Transverse colon (tissue), 4 donors: ENCODE data around the gene PRICKLE2. TPM values are rescaled to one million over a fixed set of nuclear protein-coding genes. Genes with fewer than 3 reads are reported as not detected.

Source experiments
- DNase-seq: peaks from one replicate; pipeline ENCODE4 v3.0.0-alpha.2; 2019
- H3K27ac ChIP-seq, 4 donors: fragments of 200-600 bp; sonication (generic); 2 replicates each; pipeline ENCODE4 v1.5.1; 2016 to 2018; ENCODE audit warnings: inconsistent platforms in 4 of 4
- H3K27me3 ChIP-seq: fragments of 200-600 bp; sonication (generic); 2 replicates; pipeline ENCODE4 v1.5.1; 2017; ENCODE audit warnings: inconsistent platforms
- H3K36me3 ChIP-seq, 4 donors: fragments of 200-600 bp; sonication (generic); 2 replicates each; pipeline ENCODE4 v1.5.1; 2017 to 2019; ENCODE audit warnings: inconsistent platforms in 4 of 4
- H3K4me1 ChIP-seq, 4 donors: fragments of 200-600 bp; sonication (generic); 2 replicates each; pipeline ENCODE4 v1.5.1; 2017 to 2020; ENCODE audit warnings: inconsistent platforms in 4 of 4
- H3K4me3 ChIP-seq, 4 donors: fragments of 200-600 bp; sonication (generic); 1 replicate in 1 of 4; 2 replicates in 3 of 4; pipeline versions ENCODE4 v1.5.1 to v1.6.1; 2017 to 2019; ENCODE audit warnings: inconsistent platforms in 4 of 4
- H3K9me3 ChIP-seq, 2 donors: fragments of 200-600 bp; sonication (generic); 2 replicates each; pipeline ENCODE4 v1.5.1; 2017 to 2019; ENCODE audit warnings: inconsistent platforms in 2 of 2
- EP300 ChIP-seq: sonication (generic); formaldehyde crosslinking; IDR thresholded peaks from one replicate; pipeline ENCODE4 v1.6.1; 2017; ENCODE audit warnings: antibody characterized with exemption, low read depth
- POLR2A ChIP-seq: fragments of 450-650 bp; IDR thresholded peaks from one replicate; pipeline ENCODE4 v1.6.1; 2016; ENCODE audit warnings: antibody characterized with exemption, mild to moderate bottlenecking, moderate library complexity
- POLR2AphosphoS5 ChIP-seq, 3 donors: sonication (generic); formaldehyde crosslinking; IDR thresholded peaks; one replicate each; pipeline ENCODE4 v1.6.1; 2016; ENCODE audit warnings: antibody characterized with exemption in 3 of 3
- WGBS, 2 donors: methylation state at CpG; one replicate each; pipeline ENCODE4 v1.1.5; 2018; ENCODE audit warnings: low coverage in 1 of 2; 5-methylcytosine and 5-hydroxymethylcytosine counted together
- in situ Hi-C, 4 donors: fragments of 200-750 bp; cut with MboI; loops; one replicate each; pipeline versions ENCODE4 v1.15.0 to v1.15.1; 2017; ENCODE audit warnings: low sequenced_read_pairs in 3 of 4, low pct_ligation_motif_present in 1 of 4, low pct_unique_long_range_greater_than_20kb in 1 of 4
- intact Hi-C: fragments of 100-400 bp; cut with DNase I; formaldehyde crosslinking; loops from one replicate; pipeline ENCODE4 v1.15.1; 2023; ENCODE audit warnings: low total_unique reads
- total RNA-seq, 4 donors: library from RNA; depleted of rRNA; stranded (reverse); fragments of >200 nt; gene quantifications; one replicate each; pipeline ENCODE4 v1.1.0, GENCODE V29; 2016
- TF ChIP-seq, protein P1 (sequence below), 5 experiments: fragments of 200-600 bp in 3 of 5; fragments of 450-650 bp in 2 of 5; sonication (generic) in 3 of 5; IDR thresholded peaks; 1 replicate in 2 of 5; 2 replicates in 3 of 5; pipeline ENCODE4 v1.5.1; 2016 to 2017; ENCODE audit warnings: antibody characterized with exemption in 5 of 5, inconsistent platforms in 3 of 5, mild to moderate bottlenecking in 2 of 5, moderate library complexity in 1 of 5

PRICKLE2 gene
- total RNA-seq, 4 donors from 2014 or later, result 8.5 to 38.4 (median 17.4) TPM

DNA sequence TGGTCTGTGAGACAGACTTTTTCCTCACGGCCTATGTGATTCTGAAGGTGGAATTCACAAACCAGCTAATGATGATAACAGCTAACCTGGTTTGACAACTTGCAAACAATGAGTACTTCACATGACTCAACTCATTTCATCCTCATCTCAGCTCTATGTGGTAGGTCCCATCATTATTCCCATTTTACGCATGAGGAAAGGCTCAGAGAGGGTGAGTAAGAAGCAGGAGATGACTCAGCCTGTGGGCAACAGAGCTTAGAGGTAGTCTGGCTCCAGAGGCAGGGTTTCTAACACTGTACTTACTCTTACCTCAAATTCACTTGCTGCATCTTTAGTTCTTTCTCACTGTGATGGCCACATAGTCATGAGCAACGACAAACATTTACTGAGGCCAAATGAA is 176.1 kb downstream of the PRICKLE2 start:
- intact Hi-C loops (no loop called here), in situ Hi-C loops (loop anchor here in 1 of 4 donors (25.0 kb wide), 1 partner anchor 213 kb away; no protein-coding TSS in a partner anchor)
- Histone ChIP-seq H3K4me3 (no peak overlapping the region), H3K27me3 (no peaks in the 10 kb centered on the region), H3K9me3 (no peaks in the 10 kb centered on the region), H3K4me1 (no peaks in the 10 kb centered on the region), H3K36me3 (no peaks in the 10 kb centered on the region), H3K27ac (no peak overlapping the region)
- 70 to 84% methylated on average over 3 of the region's 3 CpGs for WGBS, 2 donors
- TF ChIP-seq EP300 (no peak), POLR2A (no peak)
- TF ChIP-seq, protein P1, sequence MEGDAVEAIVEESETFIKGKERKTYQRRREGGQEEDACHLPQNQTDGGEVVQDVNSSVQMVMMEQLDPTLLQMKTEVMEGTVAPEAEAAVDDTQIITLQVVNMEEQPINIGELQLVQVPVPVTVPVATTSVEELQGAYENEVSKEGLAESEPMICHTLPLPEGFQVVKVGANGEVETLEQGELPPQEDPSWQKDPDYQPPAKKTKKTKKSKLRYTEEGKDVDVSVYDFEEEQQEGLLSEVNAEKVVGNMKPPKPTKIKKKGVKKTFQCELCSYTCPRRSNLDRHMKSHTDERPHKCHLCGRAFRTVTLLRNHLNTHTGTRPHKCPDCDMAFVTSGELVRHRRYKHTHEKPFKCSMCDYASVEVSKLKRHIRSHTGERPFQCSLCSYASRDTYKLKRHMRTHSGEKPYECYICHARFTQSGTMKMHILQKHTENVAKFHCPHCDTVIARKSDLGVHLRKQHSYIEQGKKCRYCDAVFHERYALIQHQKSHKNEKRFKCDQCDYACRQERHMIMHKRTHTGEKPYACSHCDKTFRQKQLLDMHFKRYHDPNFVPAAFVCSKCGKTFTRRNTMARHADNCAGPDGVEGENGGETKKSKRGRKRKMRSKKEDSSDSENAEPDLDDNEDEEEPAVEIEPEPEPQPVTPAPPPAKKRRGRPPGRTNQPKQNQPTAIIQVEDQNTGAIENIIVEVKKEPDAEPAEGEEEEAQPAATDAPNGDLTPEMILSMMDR (IDR thresholded peaks at IDR 0.05), result no peak
- DNase-seq, result no peak

DNA sequence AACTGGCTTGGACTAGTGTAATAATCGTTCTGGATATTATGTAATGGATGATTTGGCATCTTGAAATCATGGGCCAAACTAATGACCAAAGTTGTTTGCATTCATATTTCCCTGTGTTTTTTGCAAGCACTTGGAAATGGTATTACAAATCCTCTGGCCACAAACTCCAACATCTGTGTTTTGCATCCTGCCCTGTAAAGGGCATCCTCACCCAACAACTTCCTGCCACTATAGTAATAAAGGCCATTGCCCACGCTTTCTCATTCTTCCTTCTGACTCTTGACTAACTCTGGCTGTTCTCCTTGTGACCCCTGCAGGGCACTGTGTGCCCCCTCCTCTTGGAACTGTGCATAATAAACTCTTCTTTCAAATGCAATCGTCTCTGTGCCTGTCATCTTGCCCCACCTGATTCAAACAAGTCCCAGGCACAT is 176.6 kb downstream of the PRICKLE2 start:
- Histone ChIP-seq H3K4me1 (no peaks in the 10 kb centered on the region), H3K27ac (no peak overlapping the region), H3K27me3 (no peaks in the 10 kb centered on the region), H3K4me3 (no peak overlapping the region), H3K36me3 (no peaks in the 10 kb centered on the region), H3K9me3 (no peaks in the 10 kb centered on the region)
- intact Hi-C loops (no loop called here), in situ Hi-C loops (loop anchor here in 1 of 4 donors (25.0 kb wide), 1 partner anchor 214 kb away; no protein-coding TSS in a partner anchor)
- no peak for TF ChIP-seq POLR2A
- no peak for TF ChIP-seq POLR2AphosphoS5 (IDR thresholded peaks at IDR 0.05)
- TF ChIP-seq, protein P1 (IDR thresholded peaks at IDR 0.05), result no peak
- no peak for TF ChIP-seq EP300
- no peak for DNase-seq
- 25 to 47% methylated on average over 2 to 3 of the region's 3 CpGs for WGBS, 2 donors

DNA sequence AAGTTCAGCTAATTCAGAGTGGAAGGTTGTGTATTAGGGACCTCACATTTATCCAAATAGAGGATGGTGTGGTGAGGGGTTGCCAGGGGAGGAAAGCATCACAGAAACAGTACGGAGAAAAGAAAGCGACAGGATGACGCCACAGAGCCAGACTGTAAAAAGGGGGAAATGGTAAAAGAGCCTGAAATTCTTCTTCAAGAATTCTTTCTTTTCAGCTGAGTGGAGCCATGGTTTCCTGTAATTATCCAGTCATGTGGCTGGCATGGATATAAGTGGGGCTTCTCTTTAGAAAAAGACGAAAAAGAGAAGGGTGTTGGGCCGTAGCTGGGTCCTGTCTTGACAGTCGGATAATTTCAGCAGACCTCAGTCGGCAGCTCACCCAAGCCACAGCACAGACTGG is 177.5 kb downstream of the PRICKLE2 start:
- intact Hi-C loops (no loop called here), in situ Hi-C loops (loop anchor here in 1 of 4 donors (25.0 kb wide), 1 partner anchor 215 kb away; no protein-coding TSS in a partner anchor)
- H3K4me3 ChIP-seq, result no peak overlapping the region
- no peaks in the 10 kb centered on the region for H3K9me3 ChIP-seq
- H3K27me3 ChIP-seq, result no peaks in the 10 kb centered on the region
- H3K36me3 ChIP-seq, result no peaks in the 10 kb centered on the region
- TF ChIP-seq POLR2A, result no peak
- no peak for TF ChIP-seq POLR2AphosphoS5 (IDR thresholded peaks at IDR 0.05)
- TF ChIP-seq EP300, result no peak
- TF ChIP-seq, protein P1 (IDR thresholded peaks at IDR 0.05), result no peak
- H3K4me1 ChIP-seq, result no peaks in the 10 kb centered on the region
- DNase-seq, result no peak
- H3K27ac ChIP-seq, result no peak overlapping the region
- 81 to 83% methylated on average over 6 to 7 of the region's 7 CpGs for WGBS, 2 donors

DNA sequence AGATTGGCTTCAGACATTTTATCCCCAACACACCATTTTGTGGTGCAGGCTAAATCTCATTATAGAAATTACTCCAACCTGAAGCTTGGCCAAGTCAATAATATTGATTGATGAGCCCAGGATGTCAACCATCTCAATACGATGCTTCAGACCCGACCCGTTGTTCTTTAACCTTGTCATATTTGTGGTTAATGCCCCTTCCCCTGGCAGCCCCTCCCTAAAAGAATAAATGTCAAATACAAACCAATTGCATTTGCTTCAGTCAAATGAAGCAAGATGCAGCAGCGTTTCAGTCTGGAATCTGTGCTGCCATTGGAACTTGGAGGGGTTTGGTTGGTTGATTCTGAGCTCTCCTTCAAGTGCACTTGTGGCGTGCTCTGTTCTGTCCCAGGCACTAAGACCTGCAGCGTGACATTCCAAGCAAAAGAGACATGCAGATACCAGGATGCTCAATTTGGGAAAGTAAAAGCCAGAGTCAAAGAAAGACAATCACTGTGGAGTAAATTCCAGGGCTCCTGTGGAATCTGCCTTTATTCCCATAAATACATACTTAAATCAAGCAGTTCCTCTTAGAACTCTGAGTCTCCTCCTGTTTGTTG is 178.2 kb downstream of the PRICKLE2 start:
- Histone ChIP-seq H3K27me3 (peaks cover under 1% of the 10 kb centered on the region), H3K4me3 (no peak overlapping the region), H3K9me3 (no peaks in the 10 kb centered on the region), H3K4me1 (no peaks in the 10 kb centered on the region), H3K36me3 (no peaks in the 10 kb centered on the region), H3K27ac (no peak overlapping the region)
- TF ChIP-seq POLR2AphosphoS5 (IDR thresholded peaks at IDR 0.05), result no peak
- intact Hi-C loops (no loop called here), in situ Hi-C loops (loop anchor here in 1 of 4 donors (25.0 kb wide), 1 partner anchor 215 kb away; no protein-coding TSS in a partner anchor)
- 50 to 70% methylated on average over 6 of the region's 6 CpGs for WGBS, 2 donors
- DNase-seq, result no peak

DNA sequence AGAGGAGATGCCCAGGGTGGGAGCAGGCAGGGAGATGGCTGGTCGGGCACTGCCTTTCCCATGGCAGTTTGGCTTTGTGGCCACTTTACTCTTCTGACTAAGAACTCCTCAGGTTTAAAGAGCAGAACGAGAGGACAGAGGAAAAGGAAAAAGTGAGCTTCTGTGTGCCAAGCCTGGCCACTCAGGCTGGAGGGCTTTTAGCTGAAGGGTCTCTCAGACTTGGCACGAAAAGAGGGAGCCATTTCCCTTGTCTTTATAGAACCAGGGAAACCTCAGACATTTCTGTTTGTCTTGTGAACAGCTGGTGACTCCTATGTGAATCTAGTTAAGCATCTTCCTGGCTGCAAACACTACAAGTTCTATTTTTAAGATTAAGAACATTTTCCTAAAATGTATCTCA is 178.7 kb downstream of the PRICKLE2 start:
- H3K4me3 ChIP-seq, result no peak overlapping the region
- TF ChIP-seq POLR2AphosphoS5 (IDR thresholded peaks at IDR 0.05) (no peak), POLR2A (no peak), EP300 (no peak)
- TF ChIP-seq, protein P1 (IDR thresholded peaks at IDR 0.05), result no peak
- H3K9me3 ChIP-seq, result no peaks in the 10 kb centered on the region
- no peaks in the 10 kb centered on the region for H3K4me1 ChIP-seq
- H3K27me3 ChIP-seq, result peaks cover 5% of the 10 kb centered on the region
- H3K27ac ChIP-seq, result no peak overlapping the region
- WGBS, 2 donors, result 79% methylated on average over 3 of the region's 3 CpGs; no CpG with 5 or more reads in 1 of the 2 donors
- H3K36me3 ChIP-seq, result no peaks in the 10 kb centered on the region
- intact Hi-C loops (no loop called here), in situ Hi-C loops (loop anchor here in 1 of 4 donors (25.0 kb wide), 1 partner anchor 216 kb away; no protein-coding TSS in a partner anchor)
- DNase-seq, result no peak
